IMR-90 (cell line): ENCODE measurements around the gene SUPT20HL2. TPM values are rescaled to one million over a fixed set of nuclear protein-coding genes. Genes with fewer than 3 reads are reported as not detected.

Experiments used
- ATAC-seq: fragments of 200-7000 bp; cut with Tn5 transposase; 2 replicates; pipeline ENCODE4 v1.9.1; 2020; ENCODE audit warnings: low read depth, mild to moderate bottlenecking, moderate library complexity
- BruUV-seq: library from RNA; stranded (reverse); fragments of 400-500 nt; replicated peaks from 2 replicates; lab custom pipeline; 2021; lab: Mats Ljungman, UMichigan
- CTCF ChIA-PET: fragments of 300-600 bp; formaldehyde crosslinking; extraction: SDS; loops from one replicate; lab custom pipeline; 2021; ENCODE audit warnings: antibody characterized with exemption; lab: Yijun Ruan, JAX
- POLR2A ChIA-PET: fragments of 300-600 bp; sonication (Branson Sonifier 250); formaldehyde crosslinking; loops from one replicate; lab custom pipeline; 2022; ENCODE audit warnings: antibody characterized with exemption; ENCODE audit not compliant: unreplicated experiment; lab: Charles Lee
- DNase-seq: peaks from one replicate; pipeline ENCODE4 v3.0.0; 2013
- H2AFZ ChIP-seq: replicated peaks from 2 replicates; pipeline ENCODE3; 2013; ENCODE audit warnings: low read length, mild to moderate bottlenecking; ENCODE audit not compliant: poor library complexity
- H2AK5ac ChIP-seq: 2 replicates; pipeline ENCODE4 v1.6.1; 2013; ENCODE audit warnings: low read depth, low read length, inconsistent platforms
- H2AK9ac ChIP-seq: replicated peaks from 2 replicates; pipeline ENCODE3; 2013; ENCODE audit warnings: mild to moderate bottlenecking, low read depth, low read length, moderate library complexity; ENCODE audit not compliant: poor library complexity
- H2BK120ac ChIP-seq: 2 replicates; pipeline ENCODE4 v1.6.1; 2013; ENCODE audit warnings: low read depth, low read length, inconsistent platforms
- H2BK15ac ChIP-seq: 3 replicates; pipeline ENCODE4 v1.6.1; 2013; ENCODE audit warnings: low read depth, low read length, inconsistent platforms
- H2BK20ac ChIP-seq: 2 replicates; pipeline ENCODE4 v1.6.1; 2013; ENCODE audit warnings: low read depth, mild to moderate bottlenecking, inconsistent platforms, low read length, moderate library complexity
- H2BK5ac ChIP-seq: 2 replicates; pipeline ENCODE4 v1.6.1; 2013; ENCODE audit warnings: mild to moderate bottlenecking, low read depth, low read length, inconsistent platforms; ENCODE audit not compliant: poor library complexity, severe bottlenecking
- H3K14ac ChIP-seq: replicated peaks from 2 replicates; pipeline ENCODE4 v1.6.1; 2013; ENCODE audit warnings: low read depth, low read length, inconsistent platforms
- H3K18ac ChIP-seq: 2 replicates; pipeline ENCODE4 v1.6.1; 2013; ENCODE audit warnings: low read depth, low read length, control low read depth
- H3K23ac ChIP-seq: 2 replicates; pipeline ENCODE4 v1.6.1; 2013; ENCODE audit warnings: low read depth, low read length, inconsistent platforms
- H3K27ac ChIP-seq: 2 replicates; pipeline ENCODE4 v1.5.1; 2013; ENCODE audit warnings: mild to moderate bottlenecking, control low read depth, low read length; ENCODE audit not compliant: insufficient read depth
- H3K27me3 ChIP-seq: 2 replicates; pipeline ENCODE4 v1.6.1; 2013; ENCODE audit warnings: low read length; ENCODE audit not compliant: control insufficient read depth, insufficient read depth
- H3K36me3 ChIP-seq: 2 replicates; pipeline ENCODE4 v1.6.1; 2013; ENCODE audit warnings: low read length, mixed read lengths; ENCODE audit not compliant: control insufficient read depth, insufficient read depth
- H3K4ac ChIP-seq: 2 replicates; pipeline ENCODE4 v1.6.1; 2013; ENCODE audit warnings: low read depth, low read length, inconsistent platforms
- H3K4me1 ChIP-seq: 2 replicates; pipeline ENCODE4 v1.6.1; 2013; ENCODE audit warnings: low read length, mixed read lengths; ENCODE audit not compliant: control insufficient read depth, insufficient read depth
- H3K4me2 ChIP-seq: 2 replicates; pipeline ENCODE4 v1.6.1; 2013; ENCODE audit warnings: low read depth, mild to moderate bottlenecking, control low read depth, low read length, moderate library complexity
- H3K4me3 ChIP-seq: 2 replicates; pipeline ENCODE4 v1.5.1; 2013; ENCODE audit warnings: low read depth, mild to moderate bottlenecking, control low read depth, low read length, moderate library complexity; ENCODE audit not compliant: insufficient read depth
- H3K56ac ChIP-seq: 2 replicates; pipeline ENCODE4 v1.6.1; 2013; ENCODE audit warnings: low read length, inconsistent platforms; ENCODE audit not compliant: insufficient read depth; ENCODE audit errors: extremely low read depth
- H3K79me1 ChIP-seq, 2 experiments: 2 replicates each; pipeline ENCODE4 v1.6.1; 2013; ENCODE audit warnings: low read length in 2 of 2, inconsistent platforms in 1 of 2, low read depth in 1 of 2
- H3K9ac ChIP-seq: 2 replicates; pipeline ENCODE4 v1.6.1; 2013; ENCODE audit warnings: low read depth, low read length, control low read depth
- H3K9me1 ChIP-seq: 2 replicates; pipeline ENCODE4 v1.6.1; 2013; ENCODE audit warnings: low read length, inconsistent platforms; ENCODE audit not compliant: insufficient read depth
- H3K9me3 ChIP-seq: 2 replicates; pipeline ENCODE4 v1.6.1; 2013; ENCODE audit warnings: low read length; ENCODE audit not compliant: control insufficient read depth, insufficient read depth
- H4K20me1 ChIP-seq: 2 replicates; pipeline ENCODE4 v1.6.1; 2013; ENCODE audit warnings: low read length, inconsistent platforms; ENCODE audit not compliant: insufficient read depth
- H4K5ac ChIP-seq: 2 replicates; pipeline ENCODE4 v1.6.1; 2013; ENCODE audit warnings: mild to moderate bottlenecking, low read depth, low read length, control low read depth
- H4K8ac ChIP-seq, 2 experiments: 2 replicates each; pipeline ENCODE4 v1.6.1; 2013; ENCODE audit warnings: low read depth in 2 of 2, low read length in 2 of 2, control low read depth in 1 of 2, inconsistent platforms in 1 of 2
- H4K91ac ChIP-seq: 2 replicates; pipeline ENCODE4 v1.6.1; 2013; ENCODE audit warnings: low read depth, low read length, inconsistent platforms; ENCODE audit not compliant: insufficient read depth
- BHLHE40 ChIP-seq: fragments of 150-350 bp; IDR thresholded peaks from 2 replicates; pipeline ENCODE4 v1.6.1; 2016; ENCODE audit warnings: mild to moderate bottlenecking, low read depth, low read length
- CEBPB ChIP-seq: IDR thresholded peaks from 2 replicates; pipeline ENCODE4 v1.6.1; 2012; ENCODE audit warnings: low read depth, low read length, improper control_type of control experiment
- CHD1 ChIP-seq: IDR thresholded peaks from 2 replicates; pipeline ENCODE4 v1.6.1; 2012; ENCODE audit warnings: low read depth, low read length, improper control_type of control experiment
- FOS ChIP-seq: fragments of 150-350 bp; IDR thresholded peaks from 2 replicates; pipeline ENCODE4 v1.6.1; 2016; ENCODE audit warnings: low read depth, low read length
- MAZ ChIP-seq: IDR thresholded peaks from 2 replicates; pipeline ENCODE4 v1.6.1; 2012; ENCODE audit warnings: low read depth, mild to moderate bottlenecking, low read length, improper control_type of control experiment, moderate library complexity, borderline replicate concordance
- RAD21 ChIP-seq: IDR thresholded peaks from 2 replicates; pipeline ENCODE4 v1.6.1; 2012; ENCODE audit warnings: low read length, improper control_type of control experiment
- RCOR1 ChIP-seq: IDR thresholded peaks from 2 replicates; pipeline ENCODE4 v1.6.1; 2012; ENCODE audit warnings: mild to moderate bottlenecking, low read length, improper control_type of control experiment; ENCODE audit not compliant: insufficient replicate concordance
- SMC3 ChIP-seq: fragments of 150-350 bp; IDR thresholded peaks from 2 replicates; pipeline ENCODE4 v1.6.1; 2016; ENCODE audit warnings: low read depth, mild to moderate bottlenecking, antibody characterized with exemption, low read length, moderate library complexity
- USF2 ChIP-seq: fragments of 150-350 bp; IDR thresholded peaks from 2 replicates; pipeline ENCODE4 v1.6.1; 2017; ENCODE audit warnings: mild to moderate bottlenecking, antibody characterized with exemption, low read length, low read depth
- WGBS, 2 experiments: methylation state at CpG; one replicate each; pipeline versions ENCODE4 v1.1.5 to v1.1.7; 2013; ENCODE audit warnings: missing lambda C conversion rate in 2 of 2; ENCODE audit not compliant: insufficient read length in 1 of 2; ENCODE audit errors: extremely low coverage in 2 of 2; 5-methylcytosine and 5-hydroxymethylcytosine counted together
- dilution Hi-C: fragments of 300-500 bp; cut with HindIII; formaldehyde crosslinking; loops from one replicate; pipeline ENCODE4 v1.14.3; 2018; ENCODE audit warnings: low sequenced_read_pairs; ENCODE audit not compliant: unreplicated experiment
- in situ Hi-C: fragments of 300-500 bp; cut with MboI; formaldehyde crosslinking; loops from 3 replicates; pipeline ENCODE4 v1.14.3; 2019; ENCODE audit warnings: low sequenced_read_pairs, inconsistent platforms, mixed read lengths
- intact Hi-C: fragments of 100-400 bp; cut with micrococcal nuclease; formaldehyde crosslinking; loops from 2 replicates; pipeline ENCODE4 v1.10.0; 2022
- polyA plus RNA-seq, 3 experiments: library from polyadenylated mRNA; depleted of rRNA; stranded (reverse); fragments of >200 nt; gene quantifications; 2 replicates each; pipeline ENCODE4 v1.2.3, GENCODE V29; 2012; ENCODE audit warnings: low replicate concordance in 1 of 3
- total RNA-seq: library from RNA; depleted of rRNA; stranded (reverse); fragments of >200 nt; gene quantifications from 2 replicates; pipeline ENCODE4 v1.2.3, GENCODE V29; 2012
- TF ChIP-seq, protein P1 (sequence below): conservative IDR thresholded peaks from 2 replicates; pipeline ENCODE4 v1.5.1; 2012; ENCODE audit warnings: mild to moderate bottlenecking, low read depth, low read length, improper control_type of control experiment
- TF ChIP-seq, protein P2 (sequence below): fragments of 150-350 bp; IDR thresholded peaks from 2 replicates; pipeline ENCODE4 v1.6.1; 2016; ENCODE audit warnings: low read depth, mild to moderate bottlenecking, low read length, moderate library complexity, borderline replicate concordance

Gene SUPT20HL2
- total and polyA plus RNA-seq, 2 of the 4 experiments (the other 2 are of a cell fraction), result not detected

GRCh38 chrX:24360272-24360671 is 46.4 kb upstream of the SUPT20HL2 start, which contains the start of gene SUPT20HL1:
Gene SUPT20HL1, plus strand, starts transcription at chrX:24360639. Its CDS starts 2,122 bp downstream, at chrX:24362761.
- ATAC-seq, result no peak
- intact Hi-C loops, result no loop called here

More at GRCh38 chrX:24360272-24360671, 46.4 kb upstream of the SUPT20HL2 start, which contains the start of gene SUPT20HL1:
- WGBS, 2 experiments, result 43% methylated on average over 1 of the region's 3 CpGs; no CpG with 5 or more reads in 1 of the 2 experiments
- Histone ChIP-seq H3K9ac (no peak within 1 kb of the TSS), H3K23ac (no peak within 1 kb of the TSS), H3K9me1 (no peaks in the 10 kb centered on the region), H3K4me1 (no peaks in the 10 kb centered on the region; the same call in 1 of the 2 replicates), H2BK120ac (no peak within 1 kb of the TSS), H4K91ac (no peak within 1 kb of the TSS), H4K20me1 (no peaks in the 10 kb centered on the region), H3K9me3 (no peaks in the 10 kb centered on the region), H2BK5ac (no peak within 1 kb of the TSS), H3K27ac (no peak within 1 kb of the TSS), H3K36me3 (no peaks in the 10 kb centered on the region), H2BK15ac (no peak within 1 kb of the TSS), H3K56ac (no peak within 1 kb of the TSS), H2BK20ac (no peak within 1 kb of the TSS), H3K18ac (no peak within 1 kb of the TSS), H3K79me1 (no peaks in the 10 kb centered on the region), H3K4ac (no peak within 1 kb of the TSS), H3K4me2 (no peak within 1 kb of the TSS), H2AFZ (no peak within 1 kb of the TSS), H3K27me3 (no peaks in the 10 kb centered on the region; the same call in 1 of the 2 replicates), H2AK5ac (no peak within 1 kb of the TSS), H3K14ac (no peak within 1 kb of the TSS), H4K8ac (no peak within 1 kb of the TSS), H2AK9ac (no peak within 1 kb of the TSS), H3K4me3 (no peak within 1 kb of the TSS), H4K5ac (no peak within 1 kb of the TSS)
- dilution Hi-C loops (no loop called here), in situ Hi-C loops (no loop called here)
- CTCF ChIA-PET, result no interaction called here
- no TSS peak for BruUV-seq
- POLR2A ChIA-PET, result no interaction called here
- DNase-seq, result no peak
- no peak for TF ChIP-seq RAD21
- no peak for TF ChIP-seq FOS
- no peak for TF ChIP-seq BHLHE40
- no peak for TF ChIP-seq USF2
- no peak for TF ChIP-seq RCOR1
- TF ChIP-seq CHD1, result no peak
- TF ChIP-seq MAZ, result no peak
- no peak for TF ChIP-seq SMC3
- no peak for TF ChIP-seq CEBPB
- TF ChIP-seq, protein P1, sequence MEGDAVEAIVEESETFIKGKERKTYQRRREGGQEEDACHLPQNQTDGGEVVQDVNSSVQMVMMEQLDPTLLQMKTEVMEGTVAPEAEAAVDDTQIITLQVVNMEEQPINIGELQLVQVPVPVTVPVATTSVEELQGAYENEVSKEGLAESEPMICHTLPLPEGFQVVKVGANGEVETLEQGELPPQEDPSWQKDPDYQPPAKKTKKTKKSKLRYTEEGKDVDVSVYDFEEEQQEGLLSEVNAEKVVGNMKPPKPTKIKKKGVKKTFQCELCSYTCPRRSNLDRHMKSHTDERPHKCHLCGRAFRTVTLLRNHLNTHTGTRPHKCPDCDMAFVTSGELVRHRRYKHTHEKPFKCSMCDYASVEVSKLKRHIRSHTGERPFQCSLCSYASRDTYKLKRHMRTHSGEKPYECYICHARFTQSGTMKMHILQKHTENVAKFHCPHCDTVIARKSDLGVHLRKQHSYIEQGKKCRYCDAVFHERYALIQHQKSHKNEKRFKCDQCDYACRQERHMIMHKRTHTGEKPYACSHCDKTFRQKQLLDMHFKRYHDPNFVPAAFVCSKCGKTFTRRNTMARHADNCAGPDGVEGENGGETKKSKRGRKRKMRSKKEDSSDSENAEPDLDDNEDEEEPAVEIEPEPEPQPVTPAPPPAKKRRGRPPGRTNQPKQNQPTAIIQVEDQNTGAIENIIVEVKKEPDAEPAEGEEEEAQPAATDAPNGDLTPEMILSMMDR, result no peak
- TF ChIP-seq, protein P2, sequence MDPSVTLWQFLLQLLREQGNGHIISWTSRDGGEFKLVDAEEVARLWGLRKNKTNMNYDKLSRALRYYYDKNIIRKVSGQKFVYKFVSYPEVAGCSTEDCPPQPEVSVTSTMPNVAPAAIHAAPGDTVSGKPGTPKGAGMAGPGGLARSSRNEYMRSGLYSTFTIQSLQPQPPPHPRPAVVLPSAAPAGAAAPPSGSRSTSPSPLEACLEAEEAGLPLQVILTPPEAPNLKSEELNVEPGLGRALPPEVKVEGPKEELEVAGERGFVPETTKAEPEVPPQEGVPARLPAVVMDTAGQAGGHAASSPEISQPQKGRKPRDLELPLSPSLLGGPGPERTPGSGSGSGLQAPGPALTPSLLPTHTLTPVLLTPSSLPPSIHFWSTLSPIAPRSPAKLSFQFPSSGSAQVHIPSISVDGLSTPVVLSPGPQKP, result no peak
